WTC11 (cell line): Measurements from ENCODE around the gene CCDC12. TPM values are rescaled to one million over a fixed set of nuclear protein-coding genes. Genes with fewer than 3 reads are reported as not detected.

Source experiments
- ATAC-seq: fragments of 200-7000 bp; cut with Tn5 transposase; 2 replicates; pipeline ENCODE4 v1.10.0; 2021; ENCODE audit warnings: mild to moderate bottlenecking, moderate library complexity
- CTCF ChIA-PET: fragments of 300-600 bp; sonication (Branson Sonifier 250); formaldehyde crosslinking; loops from one replicate; lab custom pipeline; 2021; ENCODE audit warnings: antibody characterized with exemption; lab: Charles Lee
- POLR2A ChIA-PET: fragments of 350-600 bp; sonication (Branson Sonifier 250); formaldehyde crosslinking; loops from one replicate; lab custom pipeline; 2021; ENCODE audit warnings: antibody characterized with exemption; lab: Charles Lee
- DNase-seq: peaks from one replicate; pipeline ENCODE4 v3.0.0; 2021; ENCODE audit warnings: low spot score
- H3K27ac Mint-ChIP-seq: 2 replicates; pipeline ENCODE4 v1.8.0; 2021; ENCODE audit warnings: mixed read lengths
- H3K27me3 Mint-ChIP-seq: 2 replicates; pipeline ENCODE4 v1.8.0; 2021; ENCODE audit warnings: low read depth, mild to moderate bottlenecking, moderate library complexity, mixed read lengths
- H3K36me3 Mint-ChIP-seq: 2 replicates; pipeline ENCODE4 v1.8.0; 2021; ENCODE audit warnings: mixed read lengths
- H3K4me1 Mint-ChIP-seq: 2 replicates; pipeline ENCODE4 v1.8.0; 2022; ENCODE audit warnings: mixed read lengths
- H3K4me3 Mint-ChIP-seq: 2 replicates; pipeline ENCODE4 v1.8.0; 2021; ENCODE audit warnings: mild to moderate bottlenecking, moderate library complexity, mixed read lengths
- H3K9me3 Mint-ChIP-seq: 2 replicates; pipeline ENCODE4 v1.8.0; 2021; ENCODE audit warnings: mixed read lengths
- ARID4B ChIP-seq: sonication (generic); formaldehyde crosslinking; IDR thresholded peaks from 2 replicates; pipeline ENCODE4 v1.8.0; 2023; ENCODE audit warnings: missing genetic modification reagents, mild to moderate bottlenecking, borderline replicate concordance
- CBFB ChIP-seq: sonication (generic); formaldehyde crosslinking; IDR thresholded peaks from 2 replicates; pipeline ENCODE4 v1.8.1; 2022; ENCODE audit warnings: mild to moderate bottlenecking, low read depth, missing genetic modification reagents
- CREB1 ChIP-seq: sonication (generic); formaldehyde crosslinking; IDR thresholded peaks from 2 replicates; pipeline ENCODE4 v1.8.0; 2023; ENCODE audit warnings: mild to moderate bottlenecking, missing genetic modification reagents
- ESRRA ChIP-seq: sonication (generic); formaldehyde crosslinking; IDR thresholded peaks from 2 replicates; pipeline ENCODE4 v1.8.1; 2022; ENCODE audit warnings: mild to moderate bottlenecking, missing genetic modification reagents, borderline replicate concordance
- GTF2I ChIP-seq: fragments of 250-450 bp; sonication (Bioruptor Pico); conservative IDR thresholded peaks from 2 replicates; pipeline ENCODE4 v1.4.0; 2021; ENCODE audit warnings: mild to moderate bottlenecking
- HMGA2 ChIP-seq: fragments of 250-450 bp; sonication (Bioruptor Pico); IDR thresholded peaks from 2 replicates; pipeline ENCODE4 v1.4.0; 2021; ENCODE audit warnings: mild to moderate bottlenecking, moderate library complexity
- HMGXB4 ChIP-seq: sonication (generic); formaldehyde crosslinking; IDR thresholded peaks from 2 replicates; pipeline ENCODE4 v1.8.1; 2023; ENCODE audit warnings: mild to moderate bottlenecking, moderate library complexity, missing genetic modification reagents
- NR1H2 ChIP-seq: sonication (generic); formaldehyde crosslinking; IDR thresholded peaks from 2 replicates; pipeline ENCODE4 v1.9.0; 2021; ENCODE audit warnings: mild to moderate bottlenecking, moderate library complexity, missing genetic modification reagents
- SP1 ChIP-seq: sonication (generic); formaldehyde crosslinking; conservative IDR thresholded peaks from 2 replicates; pipeline ENCODE4 v1.8.1; 2022; ENCODE audit warnings: missing genetic modification reagents
- USF2 ChIP-seq: sonication (generic); formaldehyde crosslinking; IDR thresholded peaks from 2 replicates; pipeline ENCODE4 v1.8.1; 2023; ENCODE audit warnings: mild to moderate bottlenecking, missing genetic modification reagents, moderate library complexity
- ZNF317 ChIP-seq: sonication (generic); formaldehyde crosslinking; IDR thresholded peaks from 2 replicates; pipeline ENCODE4 v1.8.1; 2023; ENCODE audit warnings: low read depth, mild to moderate bottlenecking, moderate library complexity, missing genetic modification reagents, borderline replicate concordance
- total RNA-seq: library from RNA; stranded (reverse); gene quantifications from 3 replicates; pipeline ENCODE4 v1.2.3, GENCODE V29; 2021
- TF ChIP-seq, protein P1 (sequence below): fragments of 250-450 bp; sonication (Bioruptor Pico); IDR thresholded peaks from 2 replicates; pipeline ENCODE4 v1.9.0; 2021; ENCODE audit warnings: mild to moderate bottlenecking
- TF ChIP-seq, protein P2 (sequence below): sonication (generic); formaldehyde crosslinking; conservative IDR thresholded peaks from 2 replicates; pipeline ENCODE4 v1.8.1; 2022; ENCODE audit warnings: mild to moderate bottlenecking, missing genetic modification reagents
- TF ChIP-seq, protein P3 (sequence below): sonication (generic); formaldehyde crosslinking; IDR thresholded peaks from 2 replicates; pipeline ENCODE4 v1.8.1; 2023; ENCODE audit warnings: mild to moderate bottlenecking, missing genetic modification reagents
- TF ChIP-seq, protein P4 (sequence below): sonication (generic); formaldehyde crosslinking; IDR thresholded peaks from 2 replicates; pipeline ENCODE4 v1.8.0; 2023; ENCODE audit warnings: missing genetic modification reagents
- TF ChIP-seq, protein P5 (sequence below): fragments of 250-450 bp; sonication (Bioruptor Pico); IDR thresholded peaks from 2 replicates; pipeline ENCODE4 v2.1.2; 2022; ENCODE audit warnings: mild to moderate bottlenecking, moderate library complexity

Gene CCDC12
- total RNA-seq, 1 experiment from 2014 or later, result 59.1 TPM

GRCh38 chr3:46922871-46923558 lies 53.5 kb downstream of the CCDC12 start (continued):
- TF ChIP-seq, protein P1, sequence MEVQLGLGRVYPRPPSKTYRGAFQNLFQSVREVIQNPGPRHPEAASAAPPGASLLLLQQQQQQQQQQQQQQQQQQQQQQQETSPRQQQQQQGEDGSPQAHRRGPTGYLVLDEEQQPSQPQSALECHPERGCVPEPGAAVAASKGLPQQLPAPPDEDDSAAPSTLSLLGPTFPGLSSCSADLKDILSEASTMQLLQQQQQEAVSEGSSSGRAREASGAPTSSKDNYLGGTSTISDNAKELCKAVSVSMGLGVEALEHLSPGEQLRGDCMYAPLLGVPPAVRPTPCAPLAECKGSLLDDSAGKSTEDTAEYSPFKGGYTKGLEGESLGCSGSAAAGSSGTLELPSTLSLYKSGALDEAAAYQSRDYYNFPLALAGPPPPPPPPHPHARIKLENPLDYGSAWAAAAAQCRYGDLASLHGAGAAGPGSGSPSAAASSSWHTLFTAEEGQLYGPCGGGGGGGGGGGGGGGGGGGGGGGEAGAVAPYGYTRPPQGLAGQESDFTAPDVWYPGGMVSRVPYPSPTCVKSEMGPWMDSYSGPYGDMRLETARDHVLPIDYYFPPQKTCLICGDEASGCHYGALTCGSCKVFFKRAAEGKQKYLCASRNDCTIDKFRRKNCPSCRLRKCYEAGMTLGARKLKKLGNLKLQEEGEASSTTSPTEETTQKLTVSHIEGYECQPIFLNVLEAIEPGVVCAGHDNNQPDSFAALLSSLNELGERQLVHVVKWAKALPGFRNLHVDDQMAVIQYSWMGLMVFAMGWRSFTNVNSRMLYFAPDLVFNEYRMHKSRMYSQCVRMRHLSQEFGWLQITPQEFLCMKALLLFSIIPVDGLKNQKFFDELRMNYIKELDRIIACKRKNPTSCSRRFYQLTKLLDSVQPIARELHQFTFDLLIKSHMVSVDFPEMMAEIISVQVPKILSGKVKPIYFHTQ (CRISPR knock-in tag), result no peak
- TF ChIP-seq, protein P2, sequence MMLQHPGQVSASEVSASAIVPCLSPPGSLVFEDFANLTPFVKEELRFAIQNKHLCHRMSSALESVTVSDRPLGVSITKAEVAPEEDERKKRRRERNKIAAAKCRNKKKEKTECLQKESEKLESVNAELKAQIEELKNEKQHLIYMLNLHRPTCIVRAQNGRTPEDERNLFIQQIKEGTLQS (CRISPR knock-in tag), result no peak

GRCh38 chr3:46922426-46922825 lies 54.1 kb downstream of the CCDC12 start:
- CTCF ChIA-PET, result interaction anchor here (1.6 to 5.9 kb wide), 5 partner anchors 12 to 76 kb away, joined by 15 to 59 read pairs (median 23); no protein-coding TSS in a partner anchor
- no peak overlapping the region for H3K27ac Mint-ChIP-seq
- no peaks in the 10 kb centered on the region; the same call in 1 of the 2 replicates for H3K27me3 Mint-ChIP-seq
- ATAC-seq (no peak), DNase-seq (no peak)
- POLR2A ChIA-PET, result no interaction called here
- peaks cover 64% of the 10 kb centered on the region for H3K36me3 Mint-ChIP-seq
- TF ChIP-seq, protein P3, sequence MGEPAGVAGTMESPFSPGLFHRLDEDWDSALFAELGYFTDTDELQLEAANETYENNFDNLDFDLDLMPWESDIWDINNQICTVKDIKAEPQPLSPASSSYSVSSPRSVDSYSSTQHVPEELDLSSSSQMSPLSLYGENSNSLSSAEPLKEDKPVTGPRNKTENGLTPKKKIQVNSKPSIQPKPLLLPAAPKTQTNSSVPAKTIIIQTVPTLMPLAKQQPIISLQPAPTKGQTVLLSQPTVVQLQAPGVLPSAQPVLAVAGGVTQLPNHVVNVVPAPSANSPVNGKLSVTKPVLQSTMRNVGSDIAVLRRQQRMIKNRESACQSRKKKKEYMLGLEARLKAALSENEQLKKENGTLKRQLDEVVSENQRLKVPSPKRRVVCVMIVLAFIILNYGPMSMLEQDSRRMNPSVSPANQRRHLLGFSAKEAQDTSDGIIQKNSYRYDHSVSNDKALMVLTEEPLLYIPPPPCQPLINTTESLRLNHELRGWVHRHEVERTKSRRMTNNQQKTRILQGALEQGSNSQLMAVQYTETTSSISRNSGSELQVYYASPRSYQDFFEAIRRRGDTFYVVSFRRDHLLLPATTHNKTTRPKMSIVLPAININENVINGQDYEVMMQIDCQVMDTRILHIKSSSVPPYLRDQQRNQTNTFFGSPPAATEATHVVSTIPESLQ (CRISPR knock-in tag), result no peak
- TF ChIP-seq ESRRA (CRISPR knock-in tag), result no peak
- TF ChIP-seq CBFB (CRISPR knock-in tag), result no peak
- no peak for TF ChIP-seq USF2
- no peak for TF ChIP-seq ARID4B (CRISPR knock-in tag)
- no peak for TF ChIP-seq ZNF317 (CRISPR knock-in tag)
- no peak for TF ChIP-seq GTF2I (CRISPR knock-in tag)
- no peak for TF ChIP-seq HMGXB4 (CRISPR knock-in tag)
- no peak for TF ChIP-seq HMGA2
- TF ChIP-seq NR1H2, result no peak
- TF ChIP-seq SP1 (CRISPR knock-in tag), result no peak
- TF ChIP-seq, protein P4, sequence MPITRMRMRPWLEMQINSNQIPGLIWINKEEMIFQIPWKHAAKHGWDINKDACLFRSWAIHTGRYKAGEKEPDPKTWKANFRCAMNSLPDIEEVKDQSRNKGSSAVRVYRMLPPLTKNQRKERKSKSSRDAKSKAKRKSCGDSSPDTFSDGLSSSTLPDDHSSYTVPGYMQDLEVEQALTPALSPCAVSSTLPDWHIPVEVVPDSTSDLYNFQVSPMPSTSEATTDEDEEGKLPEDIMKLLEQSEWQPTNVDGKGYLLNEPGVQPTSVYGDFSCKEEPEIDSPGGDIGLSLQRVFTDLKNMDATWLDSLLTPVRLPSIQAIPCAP, result no peak
- no peak for TF ChIP-seq CREB1 (CRISPR knock-in tag)
- TF ChIP-seq, protein P5, sequence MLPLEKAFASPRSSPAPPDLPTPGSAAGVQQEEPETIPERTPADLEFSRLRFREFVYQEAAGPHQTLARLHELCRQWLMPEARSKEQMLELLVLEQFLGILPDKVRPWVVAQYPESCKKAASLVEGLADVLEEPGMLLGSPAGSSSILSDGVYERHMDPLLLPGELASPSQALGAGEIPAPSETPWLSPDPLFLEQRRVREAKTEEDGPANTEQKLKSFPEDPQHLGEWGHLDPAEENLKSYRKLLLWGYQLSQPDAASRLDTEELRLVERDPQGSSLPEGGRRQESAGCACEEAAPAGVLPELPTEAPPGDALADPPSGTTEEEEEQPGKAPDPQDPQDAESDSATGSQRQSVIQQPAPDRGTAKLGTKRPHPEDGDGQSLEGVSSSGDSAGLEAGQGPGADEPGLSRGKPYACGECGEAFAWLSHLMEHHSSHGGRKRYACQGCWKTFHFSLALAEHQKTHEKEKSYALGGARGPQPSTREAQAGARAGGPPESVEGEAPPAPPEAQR (CRISPR knock-in tag), result no peak
- no peaks in the 10 kb centered on the region for H3K4me1 Mint-ChIP-seq
- H3K4me3 Mint-ChIP-seq, result no peak overlapping the region
- peaks cover 13% of the 10 kb centered on the region for H3K9me3 Mint-ChIP-seq
